ENCODE results near the gene STEAP2.

DNA sequence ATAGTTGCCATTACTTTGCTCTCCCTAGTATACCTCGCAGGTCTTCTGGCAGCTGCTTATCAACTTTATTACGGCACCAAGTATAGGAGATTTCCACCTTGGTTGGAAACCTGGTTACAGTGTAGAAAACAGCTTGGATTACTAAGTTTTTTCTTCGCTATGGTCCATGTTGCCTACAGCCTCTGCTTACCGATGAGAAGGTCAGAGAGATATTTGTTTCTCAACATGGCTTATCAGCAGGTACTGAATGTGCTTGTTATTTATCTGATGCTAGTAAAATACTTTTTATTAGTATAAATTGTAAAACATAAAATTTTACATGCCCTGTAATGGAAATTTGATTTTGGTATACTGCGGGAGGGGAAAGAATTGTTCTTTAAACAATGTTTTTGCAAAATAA, 15.7 kb downstream of the STEAP2 start:
- TF ChIP-seq, protein P1, sequence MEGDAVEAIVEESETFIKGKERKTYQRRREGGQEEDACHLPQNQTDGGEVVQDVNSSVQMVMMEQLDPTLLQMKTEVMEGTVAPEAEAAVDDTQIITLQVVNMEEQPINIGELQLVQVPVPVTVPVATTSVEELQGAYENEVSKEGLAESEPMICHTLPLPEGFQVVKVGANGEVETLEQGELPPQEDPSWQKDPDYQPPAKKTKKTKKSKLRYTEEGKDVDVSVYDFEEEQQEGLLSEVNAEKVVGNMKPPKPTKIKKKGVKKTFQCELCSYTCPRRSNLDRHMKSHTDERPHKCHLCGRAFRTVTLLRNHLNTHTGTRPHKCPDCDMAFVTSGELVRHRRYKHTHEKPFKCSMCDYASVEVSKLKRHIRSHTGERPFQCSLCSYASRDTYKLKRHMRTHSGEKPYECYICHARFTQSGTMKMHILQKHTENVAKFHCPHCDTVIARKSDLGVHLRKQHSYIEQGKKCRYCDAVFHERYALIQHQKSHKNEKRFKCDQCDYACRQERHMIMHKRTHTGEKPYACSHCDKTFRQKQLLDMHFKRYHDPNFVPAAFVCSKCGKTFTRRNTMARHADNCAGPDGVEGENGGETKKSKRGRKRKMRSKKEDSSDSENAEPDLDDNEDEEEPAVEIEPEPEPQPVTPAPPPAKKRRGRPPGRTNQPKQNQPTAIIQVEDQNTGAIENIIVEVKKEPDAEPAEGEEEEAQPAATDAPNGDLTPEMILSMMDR (IDR thresholded peaks at IDR 0.05; ENCODE audit: insufficient read depth, low read depth, low read length), result no peak
- no peak for TF ChIP-seq EZH2 (IDR thresholded peaks at IDR 0.05; ENCODE audit: insufficient read depth, low read length)
